Measurements from ENCODE around the gene GALE.

DNA sequence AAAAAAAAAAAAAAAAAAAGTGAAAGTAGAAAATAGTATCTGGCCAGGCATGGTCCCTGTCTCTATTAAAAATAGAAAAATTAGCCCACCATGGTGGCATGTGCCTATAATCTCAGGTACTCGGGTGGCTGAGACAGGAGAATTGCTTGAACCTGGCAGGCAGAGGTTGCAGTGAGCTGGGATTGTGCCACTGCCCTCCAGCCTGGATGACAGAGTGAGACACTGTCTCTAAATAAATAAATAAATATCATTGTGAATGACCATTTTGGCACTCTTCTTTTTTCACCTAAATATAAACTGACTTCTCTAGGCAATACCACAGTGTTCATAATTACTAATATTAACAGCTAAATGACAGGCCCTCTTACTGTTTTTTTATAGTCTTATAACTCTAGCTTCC is 42.7 kb downstream of the GALE start:
- TF ChIP-seq CTCF (IDR thresholded peaks at IDR 0.05), result no peak
- no peak for TF ChIP-seq POLR2A (IDR thresholded peaks at IDR 0.05)
- no peak for TF ChIP-seq EP300 (IDR thresholded peaks at IDR 0.05; ENCODE audit: low read depth)
